GM12878 (cell line): Measurements from ENCODE around the gene PIAS2. TPM values are rescaled to one million over a fixed set of nuclear protein-coding genes. Genes with fewer than 3 reads are reported as not detected.

ENCODE experiments used
- ATAC-seq: fragments of 200-7000 bp; cut with Tn5 transposase; 3 replicates; pipeline ENCODE4 v1.9.1; 2020; ENCODE audit warnings: mild to moderate bottlenecking, moderate library complexity
- BruUV-seq: library from RNA; stranded (reverse); fragments of 400-500 nt; replicated peaks from 2 replicates; lab custom pipeline; 2021; lab: Mats Ljungman, UMichigan
- CTCF ChIA-PET: fragments of 300-600 bp; sonication (Branson Sonifier 250); formaldehyde crosslinking; extraction: SDS; loops from one replicate; lab custom pipeline; 2021; ENCODE audit warnings: inconsistent platforms; lab: Yijun Ruan, JAX
- POLR2A ChIA-PET: fragments of 350-600 bp; formaldehyde crosslinking; extraction: SDS; loops from one replicate; lab custom pipeline; 2021; ENCODE audit warnings: inconsistent platforms; lab: Charles Lee
- RAD21 ChIA-PET: fragments of 300-600 bp; sonication (Branson Sonifier 250); formaldehyde crosslinking; loops from one replicate; lab custom pipeline; 2023; ENCODE audit warnings: antibody characterized with exemption; ENCODE audit not compliant: unreplicated experiment; lab: Charles Lee
- SMC1A ChIA-PET: fragments of 300-600 bp; sonication (Branson Sonifier 250); formaldehyde crosslinking; loops from one replicate; lab custom pipeline; 2023; ENCODE audit not compliant: unreplicated experiment, uncharacterized antibody; lab: Charles Lee
- DNase-seq: peaks from one replicate; pipeline ENCODE4 v3.0.0-alpha.2; 2011; ENCODE audit warnings: low read depth, low spot score
- FAIRE-seq: peaks from 3 replicates; lab custom pipeline; 2011; peaks lifted over from hg19 to GRCh38; lab: Jason Lieb, UNC
- H2AFZ ChIP-seq: 2 replicates; pipeline ENCODE4 v1.6.0; 2011; ENCODE audit warnings: low read depth, low read length, control low read depth; ENCODE audit not compliant: control insufficient read depth
- H3K27ac ChIP-seq: 2 replicates; pipeline ENCODE4 v1.5.1; 2011; ENCODE audit warnings: control low read depth; ENCODE audit not compliant: control insufficient read depth, insufficient read depth
- H3K27me3 ChIP-seq, 2 experiments: replicated peaks in 1 of 2; 2 replicates each; pipeline versions ENCODE4 v1.6.0 to v1.6.1; 2011; ENCODE audit warnings: low read length in 1 of 2; ENCODE audit not compliant: control insufficient read depth in 2 of 2, insufficient read depth in 2 of 2
- H3K36me3 ChIP-seq, 2 experiments: 2 replicates each; pipeline ENCODE4 v1.5.1; 2011; ENCODE audit warnings: low read length in 1 of 2; ENCODE audit not compliant: control insufficient read depth in 2 of 2, insufficient read depth in 2 of 2
- H3K4me1 ChIP-seq: 2 replicates; pipeline ENCODE4 v1.6.1; 2011; ENCODE audit warnings: mild to moderate bottlenecking, low read length, moderate library complexity, mixed read lengths; ENCODE audit not compliant: control insufficient read depth, insufficient read depth
- H3K4me2 ChIP-seq: 2 replicates; pipeline ENCODE4 v1.6.0; 2011; ENCODE audit warnings: control low read depth; ENCODE audit not compliant: control insufficient read depth, insufficient read depth
- H3K4me3 ChIP-seq: fragments of 200-600 bp; sonication (generic); 2 replicates; pipeline ENCODE4 v1.5.1; 2016
- H3K79me2 ChIP-seq: 2 replicates; pipeline ENCODE4 v1.6.0; 2011; ENCODE audit warnings: low read length; ENCODE audit not compliant: control insufficient read depth, insufficient read depth
- H3K9ac ChIP-seq: 2 replicates; pipeline ENCODE4 v1.8.0; 2011; ENCODE audit warnings: low read length, control low read depth, mixed read lengths; ENCODE audit not compliant: control insufficient read depth, insufficient read depth
- H3K9me3 ChIP-seq: replicated peaks from 3 replicates; pipeline ENCODE4 v1.5.1; 2011; ENCODE audit warnings: mild to moderate bottlenecking, low read length; ENCODE audit not compliant: control insufficient read depth, insufficient read depth
- H4K20me1 ChIP-seq: 2 replicates; pipeline ENCODE4 v1.6.0; 2011; ENCODE audit not compliant: control insufficient read depth, insufficient read depth
- EP300 ChIP-seq, 2 experiments: fragments of 150-350 bp in 1 of 2; IDR thresholded peaks; 2 replicates each; pipeline ENCODE4 v1.6.1; 2011 to 2012; ENCODE audit warnings: low read depth in 2 of 2, low read length in 2 of 2, borderline replicate concordance in 1 of 2, improper control_type of control experiment in 1 of 2, inconsistent platforms in 1 of 2; ENCODE audit not compliant: control insufficient read depth in 1 of 2
- GATAD2B ChIP-seq: fragments of 450-650 bp; conservative IDR thresholded peaks from 2 replicates; pipeline ENCODE4 v1.6.1; 2017; ENCODE audit warnings: low read depth, mild to moderate bottlenecking, moderate library complexity
- NFIC ChIP-seq: IDR thresholded peaks from 2 replicates; pipeline ENCODE4 v1.6.1; 2012; ENCODE audit warnings: low read depth, mild to moderate bottlenecking, inconsistent platforms, low read length, moderate library complexity
- NKRF ChIP-seq: fragments of 450-650 bp; conservative IDR thresholded peaks from 2 replicates; pipeline ENCODE4 v1.6.1; 2017; ENCODE audit warnings: mild to moderate bottlenecking, moderate library complexity
- PML ChIP-seq: IDR thresholded peaks from 2 replicates; pipeline ENCODE4 v1.6.1; 2012; ENCODE audit warnings: low read length, inconsistent platforms
- POU2F2 ChIP-seq: IDR thresholded peaks from 3 replicates; pipeline ENCODE4 v1.6.1; 2011; ENCODE audit warnings: low read depth, mild to moderate bottlenecking, low read length, borderline replicate concordance
- YBX1 ChIP-seq: fragments of 450-650 bp; IDR thresholded peaks from 2 replicates; pipeline ENCODE4 v1.6.1; 2016; ENCODE audit warnings: antibody characterized with exemption
- ZBTB4 ChIP-seq: fragments of 450-650 bp; formaldehyde crosslinking; IDR thresholded peaks from 2 replicates; pipeline ENCODE4 v1.4.0; 2022; ENCODE audit warnings: mild to moderate bottlenecking, moderate library complexity
- WGBS: methylation state at CpG from one replicate; pipeline ENCODE4 v1.1.6; 2016; ENCODE audit warnings: low lambda C conversion rate; ENCODE audit not compliant: insufficient replicate concordance, insufficient coverage; ENCODE audit errors: missing lambda C conversion rate; 5-methylcytosine and 5-hydroxymethylcytosine counted together
- in situ Hi-C: fragments of 300-500 bp; cut with MboI; formaldehyde crosslinking; loops from 9 replicates; pipeline ENCODE4 v1.14.3; 2018; ENCODE audit warnings: mixed read lengths
- intact Hi-C: fragments of 100-400 bp; cut with micrococcal nuclease; formaldehyde crosslinking; loops from one replicate; pipeline ENCODE4 v1.14.2; 2022; ENCODE audit not compliant: unreplicated experiment
- polyA plus RNA-seq, 11 experiments: library from polyadenylated mRNA; depleted of rRNA in 4 of 11; unstranded in 6 of 11; stranded (reverse) in 5 of 11; fragments of >200 nt; fragmentation: Nextera tagmentation in 4 of 11; fragmentation: Illumina TruSeq in 1 of 11; extraction: Ambion mirVana in 4 of 11; extraction: Trizol in 1 of 11; gene quantifications; 1 replicate in 1 of 11; 2 replicates in 10 of 11; pipeline versions ENCODE4 v1.2.1 to v1.2.3, GENCODE V29; 2011 to 2016; ENCODE audit warnings: inconsistent platforms in 2 of 11, missing spikeins in 2 of 11, low read depth in 1 of 11
- total RNA-seq, 4 experiments: library from RNA; depleted of rRNA in 3 of 4; stranded (reverse); fragments of >200 nt in 3 of 4; fragmentation: Illumina TruSeq in 1 of 4; extraction: Trizol in 1 of 4; gene quantifications; 2 replicates each; pipeline versions ENCODE4 v1.2.1 to v1.2.3, GENCODE V29; 2013 to 2021

Gene PIAS2
- total and polyA plus RNA-seq, 10 of the 15 experiments (the other 5 are each of a cell fraction or from before 2014, with no cell fraction given) = 4.0 to 31.8 (median 22.4) TPM

GRCh38 chr18:46842583-46842982 lies 74.7 kb downstream of the PIAS2 start:
- Histone ChIP-seq H2AFZ (no peak overlapping the region), H3K27ac (no peak overlapping the region), H4K20me1 (no peaks in the 10 kb centered on the region), H3K36me3 (peaks cover 0 to 4% of the 10 kb centered on the region in 2 experiments; a peak in 1 of 4 replicates), H3K9me3 (no peaks in the 10 kb centered on the region), H3K79me2 (no peaks in the 10 kb centered on the region), H3K4me1 (peaks cover 6% of the 10 kb centered on the region), H3K27me3 (no peaks in the 10 kb centered on the region), H3K4me2 (no peak overlapping the region), H3K4me3 (no peak overlapping the region), H3K9ac (no peak overlapping the region)
- intact Hi-C loops (no loop called here), in situ Hi-C loops (no loop called here)
- ChIA-PET SMC1A (interaction anchor here (2.5 kb wide), 1 partner anchor 16 kb away, joined by 9 read pairs; no protein-coding TSS in a partner anchor), CTCF (no interaction called here), POLR2A (no interaction called here), RAD21 (no interaction called here)
- FAIRE-seq (no peak), DNase-seq (no peak), ATAC-seq (no peak)
- BruUV-seq = no TSS peak
- 94% methylated on average over 5 of the region's 5 CpGs for WGBS
- no peak for TF ChIP-seq NFIC
- TF ChIP-seq EP300 (IDR thresholded peaks at IDR 0.05; ENCODE audit: borderline replicate concordance in 1 of 2, control insufficient read depth in 1 of 2, low read depth in 2 of 2, low read length in 2 of 2) = no peak
- TF ChIP-seq YBX1 = no peak
- TF ChIP-seq GATAD2B = no peak
- TF ChIP-seq ZBTB4 (CRISPR knock-in tag) = no peak
- TF ChIP-seq POU2F2 = no peak
- no peak for TF ChIP-seq NKRF
- no peak for TF ChIP-seq PML
